Sigmoid colon (tissue), 4 donors: ENCODE results near the gene ADCK2.

ENCODE experiments used
- EP300 ChIP-seq, 4 donors: sonication (generic); formaldehyde crosslinking; IDR thresholded peaks; one replicate each; pipeline ENCODE4 v1.6.1; 2017; ENCODE audit warnings: antibody characterized with exemption in 4 of 4
- POLR2A ChIP-seq, 2 donors: fragments of 450-650 bp; IDR thresholded peaks; one replicate each; pipeline ENCODE4 v1.6.1; 2016; ENCODE audit warnings: antibody characterized with exemption in 2 of 2, mild to moderate bottlenecking in 2 of 2, moderate library complexity in 2 of 2
- TF ChIP-seq, protein P1 (sequence below), 4 experiments: fragments of 450-650 bp in 3 of 4; fragments of 200-600 bp in 1 of 4; IDR thresholded peaks; one replicate each; pipeline ENCODE4 v1.5.1; 2016 to 2019; ENCODE audit warnings: antibody characterized with exemption in 4 of 4, mild to moderate bottlenecking in 3 of 4, moderate library complexity in 2 of 4

- TF ChIP-seq POLR2A (IDR thresholded peaks at IDR 0.05) (no peak), EP300 (IDR thresholded peaks at IDR 0.05) (no peak)
- TF ChIP-seq, protein P1, sequence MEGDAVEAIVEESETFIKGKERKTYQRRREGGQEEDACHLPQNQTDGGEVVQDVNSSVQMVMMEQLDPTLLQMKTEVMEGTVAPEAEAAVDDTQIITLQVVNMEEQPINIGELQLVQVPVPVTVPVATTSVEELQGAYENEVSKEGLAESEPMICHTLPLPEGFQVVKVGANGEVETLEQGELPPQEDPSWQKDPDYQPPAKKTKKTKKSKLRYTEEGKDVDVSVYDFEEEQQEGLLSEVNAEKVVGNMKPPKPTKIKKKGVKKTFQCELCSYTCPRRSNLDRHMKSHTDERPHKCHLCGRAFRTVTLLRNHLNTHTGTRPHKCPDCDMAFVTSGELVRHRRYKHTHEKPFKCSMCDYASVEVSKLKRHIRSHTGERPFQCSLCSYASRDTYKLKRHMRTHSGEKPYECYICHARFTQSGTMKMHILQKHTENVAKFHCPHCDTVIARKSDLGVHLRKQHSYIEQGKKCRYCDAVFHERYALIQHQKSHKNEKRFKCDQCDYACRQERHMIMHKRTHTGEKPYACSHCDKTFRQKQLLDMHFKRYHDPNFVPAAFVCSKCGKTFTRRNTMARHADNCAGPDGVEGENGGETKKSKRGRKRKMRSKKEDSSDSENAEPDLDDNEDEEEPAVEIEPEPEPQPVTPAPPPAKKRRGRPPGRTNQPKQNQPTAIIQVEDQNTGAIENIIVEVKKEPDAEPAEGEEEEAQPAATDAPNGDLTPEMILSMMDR (IDR thresholded peaks at IDR 0.05), result no peak
These were observed 2.3 kb upstream of the ADCK2 start for GRCh38 chr7:140670343-140670935.
